SH-SY5Y (cell line): ENCODE data around the gene HDAC9.

Source experiments
- GATA2 ChIP-seq: IDR thresholded peaks from 2 replicates; pipeline ENCODE4 v1.6.1; 2011; ENCODE audit warnings: mild to moderate bottlenecking, low read depth, low read length
- GATA3 ChIP-seq: IDR thresholded peaks from 2 replicates; pipeline ENCODE4 v1.6.1; 2011; ENCODE audit warnings: low read depth, mild to moderate bottlenecking, low read length, moderate library complexity

DNA sequence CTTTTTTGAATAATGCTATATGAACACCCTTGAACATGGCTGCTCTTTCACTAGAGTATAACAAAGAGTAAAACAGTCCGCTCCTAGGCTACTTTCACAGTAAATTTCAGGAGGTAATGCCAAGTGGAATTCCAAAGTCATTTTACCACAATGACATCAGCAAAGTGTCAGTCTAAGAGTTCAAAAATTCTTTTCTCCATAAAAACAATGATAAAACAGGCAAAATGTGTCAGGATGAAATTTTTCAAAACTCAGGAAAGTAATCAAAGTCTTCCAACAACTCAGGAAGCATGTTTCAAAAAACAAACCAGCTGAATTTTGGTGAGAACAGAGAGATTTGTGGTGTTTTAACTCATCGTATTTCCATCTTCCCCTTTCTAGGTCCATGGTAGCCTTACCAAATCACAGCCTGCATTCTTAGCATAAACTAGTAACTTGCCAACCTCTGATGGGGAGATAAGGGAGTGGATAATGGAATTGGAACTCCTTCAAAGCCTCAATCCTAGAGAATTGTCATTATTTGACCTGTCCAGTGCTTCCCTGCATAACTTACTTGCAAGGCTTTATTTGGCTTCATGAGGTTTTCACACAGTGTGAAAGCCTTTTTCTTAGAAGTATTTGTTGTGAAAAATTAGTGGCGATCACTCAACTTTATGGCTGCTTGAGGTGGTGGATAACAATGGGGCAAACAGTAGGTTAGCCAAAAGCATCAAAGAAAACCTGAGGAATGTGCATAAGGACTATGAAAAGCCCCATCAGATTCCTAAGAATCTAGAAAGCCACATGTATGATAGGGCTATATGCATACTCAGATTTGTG lies 302.7 kb downstream of the HDAC9 start:
- TF ChIP-seq GATA3 = no peak
- no peak for TF ChIP-seq GATA2
